ENCODE results near the gene PLCL1.

PLCL1 gene

DNA sequence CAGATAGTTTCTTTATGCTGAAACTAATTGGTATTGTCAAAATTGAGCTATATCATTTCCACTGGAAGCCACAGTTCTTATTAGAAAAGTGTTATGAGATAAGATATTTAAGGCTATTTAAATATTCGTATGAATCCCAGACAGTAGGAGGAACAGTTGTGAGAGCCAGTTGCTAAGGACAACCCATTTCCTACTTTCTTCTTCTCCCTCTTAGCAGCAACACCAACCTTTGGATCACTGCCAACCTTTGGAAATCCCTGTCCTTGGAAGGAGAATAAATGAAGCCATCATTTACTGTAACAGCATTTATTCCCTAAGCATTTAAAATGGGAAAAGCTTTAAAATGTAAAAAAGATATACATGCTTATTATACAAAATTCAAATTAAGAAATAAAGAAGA is 85.8 kb downstream of the PLCL1 start:
- peak; percentile 10 for DNase-seq

- no peak for DNase-seq
These were observed 87.6 kb downstream of the PLCL1 start for GRCh38 chr2:197891897-197892442.

DNA sequence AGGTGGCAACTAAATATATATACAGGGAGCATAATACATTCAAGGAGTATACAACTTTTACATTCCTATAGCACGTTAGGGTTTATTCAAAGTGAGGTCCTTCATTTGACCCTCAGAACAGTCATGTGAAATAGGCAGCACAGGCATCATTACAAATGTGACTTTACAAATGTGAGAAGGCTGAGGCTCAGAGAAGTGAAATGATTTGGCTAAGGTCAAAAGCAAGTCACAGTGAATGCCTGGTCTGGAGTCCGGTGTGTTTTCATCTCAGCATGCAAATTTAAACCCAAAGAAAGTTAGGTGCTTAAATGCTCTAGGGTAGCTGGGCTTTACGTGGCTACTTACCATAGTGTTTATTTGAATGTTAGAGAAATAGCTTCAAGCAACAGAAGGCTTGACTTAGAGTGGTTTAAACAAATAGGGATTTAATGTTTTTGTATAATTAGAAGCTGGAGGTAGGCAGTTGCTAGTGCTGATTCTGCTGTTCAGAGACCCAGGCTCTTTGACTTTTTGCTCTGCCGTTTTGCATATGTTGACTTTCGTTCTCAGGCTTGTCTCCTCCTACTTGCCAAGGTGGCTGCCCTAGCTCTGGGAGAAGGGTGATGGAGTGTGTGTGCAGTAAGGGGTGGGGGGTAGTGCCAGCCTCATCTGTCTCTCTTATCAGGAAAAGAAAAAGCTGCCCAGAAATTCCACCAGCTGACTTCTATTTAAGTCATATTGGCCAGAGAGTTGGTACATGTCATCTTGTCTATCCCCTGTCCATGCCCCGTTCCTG is 89.2 kb downstream of the PLCL1 start:
- DNase-seq, result no peak

- no peak for DNase-seq
These were observed 90.4 kb downstream of the PLCL1 start for GRCh38 chr2:197894751-197895274.

GRCh38 chr2:197897960-197898678 is 93.7 kb downstream of the PLCL1 start:
- DNase-seq, result no peak

GRCh38 chr2:197904446-197904845 is 100.1 kb downstream of the PLCL1 start:
- DNase-seq, result no peak

DNA sequence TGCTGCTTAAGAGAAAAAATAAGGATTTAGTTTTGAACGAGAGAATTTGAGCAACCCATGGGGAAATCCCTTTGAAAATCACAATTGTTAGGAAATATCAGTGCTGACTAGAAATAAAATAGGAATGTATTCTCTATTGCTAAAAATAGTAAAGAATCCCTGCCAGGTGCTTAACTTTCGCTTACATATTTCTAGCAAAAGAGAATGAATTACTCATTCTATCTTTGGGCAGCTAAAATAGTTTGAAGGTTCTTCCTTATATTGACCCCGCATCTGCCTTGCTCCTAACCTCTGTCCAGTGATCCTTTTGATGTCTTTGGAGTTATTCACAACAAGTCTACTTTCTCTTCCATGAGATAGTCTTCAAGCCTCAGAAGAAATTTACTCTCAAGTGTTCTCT is 103.8 kb downstream of the PLCL1 start:
- peak; percentile 50 for DNase-seq

- peak; percentile 95 for DNase-seq
These were observed 104.8 kb downstream of the PLCL1 start for GRCh38 chr2:197908990-197909776.

GRCh38 chr2:197911667-197912066 is 107.3 kb downstream of the PLCL1 start:
- peak; percentile 47 for DNase-seq

GRCh38 chr2:197913084-197913483 is 108.7 kb downstream of the PLCL1 start:
- DNase-seq, result no peak

- no peak for DNase-seq
These were observed 110.4 kb downstream of the PLCL1 start for GRCh38 chr2:197914778-197915177.

GRCh38 chr2:197915548-197916265 is 111.3 kb downstream of the PLCL1 start:
- peak; percentile 83 for DNase-seq

DNA sequence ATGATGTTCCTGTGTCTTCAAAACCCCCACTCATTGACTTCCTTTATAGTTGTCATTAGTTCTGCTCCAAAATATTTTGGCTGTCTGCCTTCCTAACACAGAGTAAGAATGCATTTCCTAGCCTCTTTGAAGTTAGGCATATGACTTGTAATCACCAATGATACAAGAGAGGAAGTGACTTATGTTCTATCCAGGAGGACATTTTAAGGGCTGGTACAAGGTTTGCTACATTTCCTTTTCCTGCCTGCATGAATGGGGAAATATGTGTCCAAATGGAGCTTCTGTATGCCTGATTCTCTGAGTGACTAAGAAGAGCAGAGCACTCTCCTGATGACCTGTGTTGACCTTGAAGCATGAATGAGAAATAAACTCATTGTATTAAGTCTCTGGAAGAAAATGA is 115.1 kb downstream of the PLCL1 start:
- no peak for DNase-seq

- DNase-seq, result no peak
These were observed 115.7 kb downstream of the PLCL1 start for GRCh38 chr2:197920088-197920487.

- DNase-seq, result no peak
These were observed 116.3 kb downstream of the PLCL1 start for GRCh38 chr2:197920592-197921201.

DNA sequence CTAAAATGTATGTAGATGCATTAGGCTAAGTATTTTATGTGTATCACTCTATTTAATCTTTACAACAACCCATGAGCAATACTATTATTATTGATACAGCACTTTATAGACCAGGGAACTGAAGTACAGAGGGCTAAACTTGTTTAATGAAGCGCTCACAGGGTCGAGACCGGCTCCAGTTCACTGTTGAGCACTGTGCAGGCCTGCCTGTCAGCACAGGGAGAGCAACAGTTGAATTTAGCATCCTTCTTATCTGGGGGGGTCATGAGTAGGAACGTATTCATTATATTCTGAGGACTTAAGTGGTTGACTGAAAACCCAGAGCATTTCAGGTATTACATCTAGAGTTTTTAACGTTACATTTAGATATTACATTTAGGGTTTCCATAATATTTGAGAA is 120.1 kb downstream of the PLCL1 start:
- DNase-seq, result no peak

DNA sequence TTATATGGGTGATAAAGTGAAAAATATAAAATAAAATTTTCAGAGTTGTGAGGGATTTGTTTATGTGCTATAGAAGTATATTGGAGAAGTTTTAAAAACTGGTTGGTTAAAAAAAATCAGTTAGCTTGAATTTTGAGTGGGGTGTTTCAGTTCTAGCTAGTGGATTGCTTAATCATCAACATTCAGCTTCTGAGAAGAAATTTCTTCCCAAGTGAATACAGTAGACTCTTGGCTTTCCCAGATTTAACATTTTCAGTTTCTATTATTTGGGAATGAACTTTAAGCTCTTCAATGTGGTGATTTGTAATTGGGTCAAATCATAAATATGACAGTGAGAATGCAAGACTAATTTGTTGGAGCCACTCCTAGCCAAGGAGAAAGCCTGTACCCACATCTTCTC is 120.8 kb downstream of the PLCL1 start:
- no peak for DNase-seq

GRCh38 chr2:197925976-197926375 is 121.6 kb downstream of the PLCL1 start:
- DNase-seq, result no peak

- DNase-seq, result peak; percentile 34
These were observed 122.3 kb downstream of the PLCL1 start for GRCh38 chr2:197926673-197927072.

DNA sequence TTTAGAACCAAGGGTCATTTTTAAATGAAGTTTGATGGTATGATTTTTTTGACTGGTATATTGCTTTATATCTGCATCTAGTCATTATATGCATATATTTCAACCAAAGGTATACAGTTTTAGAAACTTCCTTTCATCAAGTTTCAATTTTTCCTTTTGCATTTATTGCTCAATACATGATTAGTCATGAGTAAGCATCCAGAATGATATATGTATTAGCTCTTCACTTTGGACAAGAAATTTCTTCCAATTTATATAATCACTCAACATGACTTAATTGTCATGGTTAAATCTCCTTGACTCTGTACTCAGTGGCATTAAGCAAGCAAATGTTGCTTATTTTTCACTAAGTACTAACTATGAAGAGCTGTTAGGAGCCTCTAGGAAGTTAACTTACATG is 123.6 kb downstream of the PLCL1 start:
- DNase-seq, result peak; percentile 36

DNA sequence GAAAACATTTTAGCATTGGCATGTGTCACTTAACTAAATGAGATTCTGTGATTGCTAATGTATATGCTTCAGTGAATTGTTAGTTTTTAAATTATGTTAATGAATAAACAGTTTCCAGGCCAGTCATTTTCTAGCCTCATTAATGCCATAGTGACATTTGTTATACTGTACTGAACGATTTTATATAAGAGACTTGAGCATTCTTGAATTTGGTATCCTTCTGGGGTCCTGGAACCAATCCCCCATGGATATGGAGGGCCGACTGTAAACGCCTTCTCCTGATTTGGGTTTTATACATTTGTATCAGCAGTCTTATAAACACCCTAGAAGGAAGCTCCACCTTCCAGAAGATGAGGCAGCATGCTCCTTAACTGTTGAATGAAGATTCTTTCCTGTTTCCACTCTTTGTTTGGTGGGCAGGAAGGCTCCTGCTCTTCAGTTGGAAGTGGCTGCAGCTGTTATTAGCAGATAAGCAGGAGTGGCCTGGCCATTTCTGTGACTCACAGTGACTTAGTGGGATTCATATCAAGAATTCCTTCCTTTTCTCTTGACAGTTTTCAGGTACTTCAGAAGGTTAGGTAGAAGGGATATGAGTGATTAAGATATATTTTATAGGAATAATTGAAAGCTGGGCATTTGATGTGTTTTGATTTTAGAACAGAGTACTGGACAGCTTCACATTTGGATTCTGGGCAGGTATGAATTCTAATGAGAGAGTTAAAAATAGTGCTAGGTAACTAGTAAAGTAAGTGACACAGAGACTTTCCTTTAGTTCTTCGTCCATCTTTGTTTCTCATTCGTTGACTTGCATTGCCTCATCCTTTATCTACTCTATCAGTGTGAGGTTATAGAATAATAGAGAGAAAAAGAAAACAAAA is 124.9 kb downstream of the PLCL1 start:
- no peak for DNase-seq
